Activated CD4-positive, alpha-beta T cell treated with anti-CD3 and anti-CD28 coated beads for 24 hours (primary cell): ENCODE measurements around the gene ST7.
"Not testable (repeated sequence)": the region's sequence is repeated elsewhere in the genome, so short reads cannot be mapped to it uniquely, and the experiment has no call there.

ENCODE experiments used
- DNase-seq, 2 donors: peaks; one replicate each; pipeline ENCODE4 v3.0.0-alpha.2; 2020; ENCODE audit warnings: low read depth in 2 of 2

The ST7 gene

GRCh38 chr7:117094457-117094856 is 141.2 kb downstream of the ST7 start:
- no peak for DNase-seq

- DNase-seq, result no peak
These were observed 141.8 kb downstream of the ST7 start for GRCh38 chr7:117095055-117095454.

- DNase-seq, result no peak
These were observed 143.0 kb downstream of the ST7 start for GRCh38 chr7:117096330-117096729.

- no peak for DNase-seq
These were observed 143.6 kb downstream of the ST7 start for GRCh38 chr7:117096942-117097341.

- no peak for DNase-seq
These were observed 144.6 kb downstream of the ST7 start for GRCh38 chr7:117097860-117098259.

- no peak for DNase-seq
These were observed 145.2 kb downstream of the ST7 start for GRCh38 chr7:117098457-117098856.

- DNase-seq, result no peak
These were observed 147.7 kb downstream of the ST7 start for GRCh38 chr7:117101026-117101425.

GRCh38 chr7:117110480-117111315 is 157.4 kb downstream of the ST7 start:
- peak; percentile 20 to 28 for DNase-seq

GRCh38 chr7:117111535-117111934 is 158.2 kb downstream of the ST7 start:
- DNase-seq, result no peak

- no peak for DNase-seq
These were observed 159.3 kb downstream of the ST7 start for GRCh38 chr7:117112640-117113039.

- DNase-seq, result no peak
These were observed 160.6 kb downstream of the ST7 start for GRCh38 chr7:117113871-117114270.

- no peak for DNase-seq
These were observed 161.0 kb downstream of the ST7 start for GRCh38 chr7:117114272-117114671.

- DNase-seq, result no peak
These were observed 162.9 kb downstream of the ST7 start for GRCh38 chr7:117116211-117116610.

- no peak for DNase-seq
These were observed 163.9 kb downstream of the ST7 start for GRCh38 chr7:117117172-117117571.

GRCh38 chr7:117118579-117119180 is 165.4 kb downstream of the ST7 start:
- DNase-seq, result no peak

- DNase-seq, result peak; percentile 71 to 72
These were observed 166.1 kb downstream of the ST7 start for GRCh38 chr7:117119192-117119924.

- DNase-seq, result not testable (repeated sequence)
These were observed 167.0 kb downstream of the ST7 start for GRCh38 chr7:117120321-117120720.

- not testable (repeated sequence) for DNase-seq
These were observed 168.7 kb downstream of the ST7 start for GRCh38 chr7:117122036-117122435.

- DNase-seq, result no peak
These were observed 169.2 kb downstream of the ST7 start for GRCh38 chr7:117122536-117122935.

- no peak for DNase-seq
These were observed 170.1 kb downstream of the ST7 start for GRCh38 chr7:117123311-117123926.

GRCh38 chr7:117124591-117125220 is 171.4 kb downstream of the ST7 start:
- peak; percentile 17 to 58 for DNase-seq

- no peak for DNase-seq
These were observed 173.4 kb downstream of the ST7 start for GRCh38 chr7:117126676-117127075.
